Measurements from ENCODE around the gene CDAN1.

The CDAN1 gene

GRCh38 chr15:42730536-42730935 is 6.4 kb downstream of the CDAN1 start:
- H3K4me3 ChIP-seq (ENCODE audit: low read depth, low read length), result no peak overlapping the region
- no peak for TF ChIP-seq MYC (IDR thresholded peaks at IDR 0.05; ENCODE audit: low read depth, low read length)
- no peak for TF ChIP-seq MAX (IDR thresholded peaks at IDR 0.05; ENCODE audit: low read depth, low read length)
- TF ChIP-seq CTCF (IDR thresholded peaks at IDR 0.05; ENCODE audit: low read depth, low read length), result no peak
- no peak for DNase-seq (ENCODE audit: low read depth)

- TF ChIP-seq MAX (IDR thresholded peaks at IDR 0.05; ENCODE audit: low read depth, low read length) (no peak), CTCF (IDR thresholded peaks at IDR 0.05; ENCODE audit: low read depth, low read length) (no peak), POLR2A (IDR thresholded peaks at IDR 0.05; ENCODE audit: extremely low read depth, insufficient read length) (no peak), MYC (IDR thresholded peaks at IDR 0.05; ENCODE audit: low read depth, low read length) (no peak)
These were observed 6.8 kb downstream of the CDAN1 start for GRCh38 chr15:42730135-42730534.

GRCh38 chr15:42729409-42729808 is 7.5 kb downstream of the CDAN1 start:
- no peak overlapping the region for H3K4me3 ChIP-seq (ENCODE audit: low read depth, low read length)
- no peak for TF ChIP-seq CTCF (IDR thresholded peaks at IDR 0.05; ENCODE audit: low read depth, low read length)
- no peak for DNase-seq (ENCODE audit: low read depth)

More at GRCh38 chr15:42730135-42730534, 6.8 kb downstream of the CDAN1 start:
- peak; percentile 51 for DNase-seq (ENCODE audit: low read depth)
- H3K4me3 ChIP-seq (ENCODE audit: low read depth, low read length), result no peak overlapping the region

- no peak for DNase-seq (ENCODE audit: low read depth)
- H3K4me3 ChIP-seq (ENCODE audit: low read depth, low read length), result no peak overlapping the region
- TF ChIP-seq CTCF (IDR thresholded peaks at IDR 0.05; ENCODE audit: low read depth, low read length) (no peak), MAX (IDR thresholded peaks at IDR 0.05; ENCODE audit: low read depth, low read length) (no peak), POLR2A (IDR thresholded peaks at IDR 0.05; ENCODE audit: extremely low read depth, insufficient read length) (no peak), MYC (IDR thresholded peaks at IDR 0.05; ENCODE audit: low read depth, low read length) (no peak)
These were observed 8.0 kb downstream of the CDAN1 start for GRCh38 chr15:42728972-42729371.

- no peak overlapping the region for H3K4me3 ChIP-seq (ENCODE audit: low read depth, low read length)
- no peak for TF ChIP-seq CTCF (IDR thresholded peaks at IDR 0.05; ENCODE audit: low read depth, low read length)
- DNase-seq (ENCODE audit: low read depth), result no peak
These were observed 8.4 kb downstream of the CDAN1 start for GRCh38 chr15:42728560-42728959.

- DNase-seq (ENCODE audit: low read depth), result no peak
- no peak overlapping the region for H3K4me3 ChIP-seq (ENCODE audit: low read depth, low read length)
- TF ChIP-seq MYC (IDR thresholded peaks at IDR 0.05; ENCODE audit: low read depth, low read length) (no peak), POLR2A (IDR thresholded peaks at IDR 0.05; ENCODE audit: extremely low read depth, insufficient read length) (no peak), MAX (IDR thresholded peaks at IDR 0.05; ENCODE audit: low read depth, low read length) (no peak), CTCF (IDR thresholded peaks at IDR 0.05; ENCODE audit: low read depth, low read length) (no peak)
These were observed 9.1 kb downstream of the CDAN1 start for GRCh38 chr15:42727750-42728381.

All from NB4 (cell line).